Stomach (tissue), 4 donors: Measurements from ENCODE around the gene HYKK.

ENCODE experiments used
- CTCF ChIP-seq, 7 experiments: fragments of 450-650 bp in 4 of 7; fragments of 200-600 bp in 3 of 7; sonication (generic) in 3 of 7; IDR thresholded peaks; one replicate each; pipeline ENCODE4 v1.5.1; 2016 to 2019; ENCODE audit warnings: antibody characterized with exemption in 7 of 7, control low read depth in 2 of 7, mild to moderate bottlenecking in 1 of 7
- EP300 ChIP-seq: sonication (generic); formaldehyde crosslinking; IDR thresholded peaks from one replicate; pipeline ENCODE4 v1.6.1; 2017; ENCODE audit warnings: antibody characterized with exemption
- POLR2A ChIP-seq, 4 donors: fragments of 450-650 bp; IDR thresholded peaks; one replicate each; pipeline ENCODE4 v1.6.1; 2016; ENCODE audit warnings: antibody characterized with exemption in 4 of 4, control low read depth in 2 of 4, mild to moderate bottlenecking in 1 of 4, moderate library complexity in 1 of 4

- TF ChIP-seq CTCF (IDR thresholded peaks at IDR 0.05) (no peak), POLR2A (IDR thresholded peaks at IDR 0.05) (no peak), EP300 (no peak)
These were observed 46.0 kb upstream of the HYKK start for GRCh38 chr15:78461171-78461888.
